HFF-Myc (cell line): ENCODE results near the gene MAP3K7CL.

ENCODE experiments used
- DNase-seq: peaks from one replicate; pipeline ENCODE4 v3.0.0-alpha.2; 2011; ENCODE audit warnings: low read depth; ENCODE audit errors: extremely low read depth
- H3K4me3 ChIP-seq: replicated peaks from 2 replicates; pipeline ENCODE4 v1.5.1; 2011; ENCODE audit warnings: low read depth, mild to moderate bottlenecking, control low read depth, low read length
- TF ChIP-seq, protein P1 (sequence below): IDR thresholded peaks from 2 replicates; pipeline ENCODE4 v1.5.1; 2012; ENCODE audit warnings: mild to moderate bottlenecking, low read depth, low read length, control low read depth; ENCODE audit errors: missing control alignments

Gene MAP3K7CL

DNA sequence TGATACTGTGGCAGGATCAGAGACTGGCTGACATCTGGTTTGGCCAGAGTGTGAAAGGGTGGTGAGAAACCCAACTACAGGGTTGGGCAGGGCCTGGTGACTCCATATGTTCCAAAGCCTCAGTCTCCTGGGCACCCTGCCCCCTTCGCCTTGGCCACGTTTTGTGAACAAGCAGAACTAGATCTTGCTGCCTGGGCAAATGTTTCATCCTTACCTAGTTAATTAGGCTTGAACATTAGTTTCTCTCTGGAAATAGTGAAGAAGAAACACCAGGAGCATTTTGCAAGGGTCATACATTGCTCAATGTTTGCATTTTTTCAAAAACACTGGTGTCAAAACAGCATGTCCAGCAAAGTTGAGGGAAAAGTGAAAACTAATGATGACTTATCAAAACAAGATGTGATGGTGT is 60.5 kb downstream of the MAP3K7CL start:
- no peak for DNase-seq
- H3K4me3 ChIP-seq: no peak overlapping the region
- TF ChIP-seq, protein P1, sequence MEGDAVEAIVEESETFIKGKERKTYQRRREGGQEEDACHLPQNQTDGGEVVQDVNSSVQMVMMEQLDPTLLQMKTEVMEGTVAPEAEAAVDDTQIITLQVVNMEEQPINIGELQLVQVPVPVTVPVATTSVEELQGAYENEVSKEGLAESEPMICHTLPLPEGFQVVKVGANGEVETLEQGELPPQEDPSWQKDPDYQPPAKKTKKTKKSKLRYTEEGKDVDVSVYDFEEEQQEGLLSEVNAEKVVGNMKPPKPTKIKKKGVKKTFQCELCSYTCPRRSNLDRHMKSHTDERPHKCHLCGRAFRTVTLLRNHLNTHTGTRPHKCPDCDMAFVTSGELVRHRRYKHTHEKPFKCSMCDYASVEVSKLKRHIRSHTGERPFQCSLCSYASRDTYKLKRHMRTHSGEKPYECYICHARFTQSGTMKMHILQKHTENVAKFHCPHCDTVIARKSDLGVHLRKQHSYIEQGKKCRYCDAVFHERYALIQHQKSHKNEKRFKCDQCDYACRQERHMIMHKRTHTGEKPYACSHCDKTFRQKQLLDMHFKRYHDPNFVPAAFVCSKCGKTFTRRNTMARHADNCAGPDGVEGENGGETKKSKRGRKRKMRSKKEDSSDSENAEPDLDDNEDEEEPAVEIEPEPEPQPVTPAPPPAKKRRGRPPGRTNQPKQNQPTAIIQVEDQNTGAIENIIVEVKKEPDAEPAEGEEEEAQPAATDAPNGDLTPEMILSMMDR: no peak

DNA sequence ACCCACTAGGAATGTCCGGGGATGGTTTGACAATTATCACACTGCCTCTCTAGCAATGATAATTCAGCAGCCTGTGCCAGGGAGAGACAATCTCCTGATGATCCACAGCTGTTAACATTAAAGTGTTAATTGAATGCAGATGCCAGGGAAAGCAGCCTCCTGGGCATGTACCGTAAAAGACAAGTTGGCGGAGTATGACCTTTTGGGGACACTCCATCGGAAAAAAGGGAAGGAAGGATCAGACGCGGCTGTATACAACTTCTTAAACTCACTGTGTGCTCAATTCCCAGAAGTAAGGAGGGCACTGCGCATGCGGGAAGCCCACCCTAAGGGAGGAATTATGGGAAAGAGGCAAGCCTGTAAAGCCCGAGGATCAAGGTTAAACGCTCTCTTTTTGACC is 62.6 kb downstream of the MAP3K7CL start:
- H3K4me3 ChIP-seq: no peak overlapping the region
- TF ChIP-seq, protein P1: no peak
- no peak for DNase-seq

DNA sequence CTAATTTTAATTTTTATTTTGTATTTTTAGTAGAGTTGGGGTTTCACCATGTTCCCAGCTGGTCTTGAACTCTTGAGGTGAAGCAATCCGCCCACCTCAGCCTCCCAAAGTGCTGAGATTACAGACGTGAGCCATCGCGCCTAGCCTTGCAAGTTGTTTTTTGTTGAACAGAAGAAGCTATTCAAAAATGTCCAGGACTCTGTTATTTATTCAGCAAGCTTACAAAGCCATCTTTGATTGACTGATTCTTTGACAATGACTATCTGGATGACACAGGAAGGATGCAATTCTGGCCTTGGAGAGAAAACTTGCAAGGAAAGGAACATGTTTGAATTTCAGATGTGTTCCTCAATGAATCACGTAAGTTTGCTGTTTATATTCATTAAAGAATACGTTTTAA is 63.5 kb downstream of the MAP3K7CL start:
- TF ChIP-seq, protein P1: no peak
- no peak overlapping the region for H3K4me3 ChIP-seq
- DNase-seq: no peak

DNA sequence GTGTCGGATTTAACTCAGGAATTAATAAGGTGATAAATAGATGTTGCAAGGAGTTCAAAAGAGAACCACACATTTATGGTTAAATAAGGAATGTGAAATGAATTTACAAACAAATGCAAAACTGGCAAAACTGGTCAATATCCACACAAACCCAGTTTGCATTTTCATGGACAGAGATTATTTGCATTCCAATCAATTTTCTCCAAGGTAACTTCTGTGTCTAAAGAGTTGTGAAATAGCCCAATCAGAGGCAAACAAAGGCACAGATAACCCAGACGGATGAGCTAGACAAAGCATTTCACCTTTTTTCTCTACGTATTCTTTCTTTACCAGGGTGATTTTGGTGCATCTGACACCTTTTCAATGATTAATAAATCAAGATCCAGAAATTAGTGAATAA is 63.9 kb downstream of the MAP3K7CL start:
- TF ChIP-seq, protein P1: no peak
- H3K4me3 ChIP-seq: no peak overlapping the region
- no peak for DNase-seq

DNA sequence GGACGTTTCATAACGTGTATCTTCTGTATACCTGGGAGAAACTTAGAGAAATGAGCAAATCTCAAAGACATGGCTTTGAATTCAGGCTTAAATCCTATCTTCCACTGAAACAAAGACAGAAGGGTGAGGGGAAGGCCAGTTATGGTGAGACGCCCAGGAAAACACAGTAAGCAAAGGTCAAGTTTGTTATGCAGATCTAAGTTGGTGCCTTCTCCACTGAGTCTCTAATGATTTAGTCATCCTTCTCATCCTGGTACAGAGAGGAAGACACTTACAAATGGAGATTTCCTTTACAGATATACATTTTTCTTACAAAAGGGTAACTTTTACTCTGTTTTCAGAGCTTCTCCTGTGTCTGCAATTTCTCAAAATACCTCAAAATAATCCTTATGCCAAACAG is 64.4 kb downstream of the MAP3K7CL start:
- no peak for DNase-seq
- TF ChIP-seq, protein P1: no peak
- H3K4me3 ChIP-seq: no peak overlapping the region

DNA sequence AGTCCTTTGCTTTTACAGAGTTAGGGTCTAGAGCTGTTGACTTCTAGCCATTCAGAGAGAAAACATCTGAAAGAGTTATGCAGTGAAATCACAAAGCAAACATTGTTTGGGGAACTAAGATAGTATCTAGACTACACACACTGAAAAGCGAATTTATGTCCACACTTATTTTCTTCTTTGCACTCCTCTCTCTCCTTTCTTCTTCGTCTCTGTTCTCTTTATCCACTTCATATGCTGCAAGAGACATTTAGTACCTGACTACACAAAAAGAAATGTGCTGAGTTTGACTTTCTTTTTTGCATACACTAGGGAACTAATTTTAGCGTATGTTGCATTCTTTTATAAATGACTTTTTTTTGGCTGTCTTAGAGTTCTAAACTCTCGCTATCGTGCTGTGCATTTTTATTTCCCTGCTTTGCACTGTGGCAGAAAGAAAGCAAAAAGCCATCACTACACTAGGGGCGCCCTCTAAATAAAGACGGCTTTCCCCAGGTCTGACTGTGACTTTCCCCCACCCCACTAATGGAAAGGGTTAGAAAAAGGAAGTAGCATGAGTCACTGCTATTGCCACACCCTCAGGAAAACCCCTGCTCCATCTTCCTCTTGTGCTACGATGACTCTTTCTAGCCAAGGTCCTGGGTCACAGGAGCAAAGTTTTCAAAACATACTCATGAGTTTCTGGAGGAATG is 65.7 kb downstream of the MAP3K7CL start:
- TF ChIP-seq, protein P1: peak; percentile 55
- DNase-seq: no peak
- no peak overlapping the region for H3K4me3 ChIP-seq
